KOPT-K1 (cell line): ENCODE data around the gene TMED1.

Source experiments
- H3K27ac ChIP-seq: fragments of 200-600 bp; sonication (generic); 2 replicates; pipeline ENCODE4 v1.5.1; 2016; ENCODE audit warnings: antibody characterized with exemption, mild to moderate bottlenecking, low read depth, low read length; ENCODE audit not compliant: poor library complexity, severe bottlenecking
- H3K36me3 ChIP-seq: fragments of 200-600 bp; sonication (generic); 2 replicates; pipeline ENCODE4 v1.5.1; 2017; ENCODE audit warnings: antibody characterized with exemption, mild to moderate bottlenecking, low read length, moderate library complexity; ENCODE audit not compliant: insufficient read depth
- H3K9me3 ChIP-seq: fragments of 200-600 bp; sonication (generic); 2 replicates; pipeline ENCODE4 v1.5.1; 2017; ENCODE audit warnings: antibody characterized with exemption, low read length, mild to moderate bottlenecking; ENCODE audit not compliant: insufficient read depth, poor library complexity, severe bottlenecking

Gene TMED1

GRCh38 chr19:10812196-10812595 is 23.8 kb downstream of the TMED1 start:
- peaks cover 97% of the 10 kb centered on the region for H3K36me3 ChIP-seq
- H3K27ac ChIP-seq = no peak overlapping the region
- no peaks in the 10 kb centered on the region for H3K9me3 ChIP-seq

- H3K27ac ChIP-seq = no peak overlapping the region
- peaks cover 91% of the 10 kb centered on the region for H3K36me3 ChIP-seq
- no peaks in the 10 kb centered on the region for H3K9me3 ChIP-seq
These were observed 24.5 kb downstream of the TMED1 start for GRCh38 chr19:10811391-10812111.

DNA sequence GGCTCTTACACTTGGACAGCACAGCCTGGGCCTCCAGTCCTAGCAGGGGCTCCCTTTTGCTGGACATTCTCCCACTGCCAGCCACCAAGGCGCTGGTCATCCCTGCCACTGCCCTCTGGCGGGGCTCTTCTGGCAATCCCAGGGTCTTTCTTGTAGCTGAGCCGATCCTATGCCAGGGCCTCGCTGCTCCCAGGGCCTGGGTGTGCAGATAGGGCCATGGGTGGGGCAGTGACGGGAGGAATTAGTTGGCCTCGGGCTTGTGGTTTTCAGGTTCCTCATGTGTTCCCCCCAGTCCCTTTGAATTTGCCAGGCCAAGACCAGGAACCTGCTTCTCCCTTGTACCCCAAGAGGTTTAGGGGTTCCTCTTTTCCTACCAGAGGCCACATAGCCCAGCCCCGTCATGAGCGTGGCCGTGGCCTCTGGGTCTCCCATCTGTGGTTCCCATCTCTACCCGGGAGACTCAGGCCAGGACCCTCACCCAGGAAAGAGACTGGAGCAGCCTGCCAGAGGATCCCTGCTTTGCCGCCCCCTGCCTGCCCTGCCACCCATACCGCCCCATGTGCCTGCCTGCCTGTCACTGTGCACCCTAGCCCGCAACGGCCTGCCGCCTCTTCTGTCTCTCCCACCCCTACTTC is 26.2 kb downstream of the TMED1 start:
- Histone ChIP-seq H3K36me3 (peaks cover 90% of the 10 kb centered on the region), H3K9me3 (no peaks in the 10 kb centered on the region), H3K27ac (no peak overlapping the region)

GRCh38 chr19:10808937-10809649 is 26.9 kb downstream of the TMED1 start:
- Histone ChIP-seq H3K36me3 (peaks cover 90% of the 10 kb centered on the region), H3K9me3 (no peaks in the 10 kb centered on the region), H3K27ac (no peak overlapping the region)

- H3K27ac ChIP-seq = no peak overlapping the region
- H3K36me3 ChIP-seq = peaks cover 90% of the 10 kb centered on the region
- no peaks in the 10 kb centered on the region for H3K9me3 ChIP-seq
These were observed 30.2 kb downstream of the TMED1 start for GRCh38 chr19:10805758-10806247.

- Histone ChIP-seq H3K36me3 (peaks cover 90% of the 10 kb centered on the region), H3K27ac (no peak overlapping the region), H3K9me3 (no peaks in the 10 kb centered on the region)
These were observed 30.8 kb downstream of the TMED1 start for GRCh38 chr19:10805065-10805757.

GRCh38 chr19:10803252-10803651 is 32.8 kb downstream of the TMED1 start:
- Histone ChIP-seq H3K27ac (no peak overlapping the region), H3K9me3 (no peaks in the 10 kb centered on the region), H3K36me3 (peaks cover 92% of the 10 kb centered on the region)

GRCh38 chr19:10802479-10802878 is 33.5 kb downstream of the TMED1 start:
- peaks cover 92% of the 10 kb centered on the region for H3K36me3 ChIP-seq
- H3K27ac ChIP-seq = no peak overlapping the region
- H3K9me3 ChIP-seq = no peaks in the 10 kb centered on the region

- H3K27ac ChIP-seq = no peak overlapping the region
- peaks cover 100% of the 10 kb centered on the region for H3K36me3 ChIP-seq
- no peaks in the 10 kb centered on the region for H3K9me3 ChIP-seq
These were observed 35.5 kb downstream of the TMED1 start for GRCh38 chr19:10800488-10800887.

DNA sequence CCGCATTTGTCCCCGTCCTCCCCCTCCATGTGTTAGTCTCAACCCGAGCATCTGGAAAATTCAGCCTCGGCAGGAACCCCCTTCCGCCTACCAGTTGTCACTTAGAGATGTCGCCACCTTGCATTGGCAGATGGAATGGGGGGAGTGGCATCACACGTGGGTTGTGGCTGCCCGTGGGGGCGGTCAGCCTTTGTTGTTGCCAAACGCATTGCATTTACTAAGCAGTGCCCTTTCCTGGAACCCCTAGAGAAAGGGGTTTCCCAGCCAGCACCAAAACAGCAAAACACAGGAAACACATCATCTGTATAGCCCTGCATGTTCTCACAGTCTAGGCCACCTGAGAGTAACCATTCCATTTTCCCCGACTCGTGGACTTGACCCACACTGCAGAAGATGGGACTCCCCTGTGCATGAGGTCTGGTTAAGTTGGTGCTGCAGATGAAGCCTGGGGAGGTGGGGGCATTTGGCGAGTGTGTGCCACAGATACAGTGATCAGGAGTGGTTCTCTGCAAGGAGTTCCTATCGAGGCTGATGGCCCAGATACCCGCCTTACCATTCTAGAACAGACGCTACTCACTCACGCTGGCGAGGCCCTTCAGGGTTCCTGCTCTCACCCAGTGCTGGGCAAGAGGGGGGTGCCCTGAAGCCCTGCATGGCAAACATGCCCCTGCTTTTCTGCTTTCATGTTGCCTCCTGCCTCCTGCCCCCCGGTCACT is 38.3 kb downstream of the TMED1 start:
- no peak overlapping the region for H3K27ac ChIP-seq
- peaks cover 100% of the 10 kb centered on the region for H3K36me3 ChIP-seq
- no peaks in the 10 kb centered on the region for H3K9me3 ChIP-seq

- H3K9me3 ChIP-seq = no peaks in the 10 kb centered on the region
- peaks cover 100% of the 10 kb centered on the region for H3K36me3 ChIP-seq
- H3K27ac ChIP-seq = no peak overlapping the region
These were observed 38.9 kb downstream of the TMED1 start for GRCh38 chr19:10797078-10797477.

DNA sequence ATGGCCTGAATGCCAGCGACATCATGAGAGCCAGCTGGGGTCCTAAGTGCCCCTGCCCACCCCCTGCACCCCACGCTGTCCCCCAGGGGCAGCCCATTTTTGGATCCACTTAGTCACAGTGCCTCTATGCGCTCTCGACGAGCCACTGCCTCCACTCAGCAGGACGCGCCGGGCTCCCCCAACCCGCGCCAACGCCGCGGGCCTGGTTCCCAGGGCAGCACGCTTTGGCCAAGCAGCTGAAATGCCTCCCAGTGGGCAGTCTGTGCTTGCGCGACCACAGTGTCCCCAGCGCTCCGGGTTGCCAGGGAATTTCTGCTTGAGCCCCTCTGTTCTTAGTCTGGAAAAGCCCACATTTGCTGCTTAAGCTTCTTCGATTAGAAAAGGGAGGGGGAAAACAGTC is 39.4 kb downstream of the TMED1 start:
- Histone ChIP-seq H3K36me3 (peaks cover 100% of the 10 kb centered on the region), H3K27ac (no peak overlapping the region), H3K9me3 (no peaks in the 10 kb centered on the region)

DNA sequence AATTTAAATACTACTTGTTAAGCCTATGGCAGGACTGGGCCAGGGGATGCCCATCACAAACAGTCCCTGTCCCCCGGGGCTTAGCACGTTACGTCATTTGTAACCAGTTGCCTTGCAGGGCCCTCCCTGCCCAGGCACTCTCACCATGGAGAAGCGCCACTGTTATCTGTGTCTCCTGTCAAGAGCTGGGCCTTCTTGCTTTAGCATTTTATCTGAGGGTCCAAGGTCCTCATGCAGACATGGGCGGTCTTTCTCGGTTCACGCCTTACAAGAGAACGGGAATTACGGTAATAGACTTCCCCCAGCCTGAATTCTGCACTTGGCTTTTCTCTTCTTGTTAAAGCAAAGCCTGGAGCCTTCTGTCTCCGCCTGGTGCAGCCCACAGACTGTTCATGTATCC is 46.1 kb downstream of the TMED1 start:
- no peaks in the 10 kb centered on the region for H3K9me3 ChIP-seq
- H3K27ac ChIP-seq = no peak overlapping the region
- peaks cover 100% of the 10 kb centered on the region for H3K36me3 ChIP-seq

GRCh38 chr19:10788146-10788545 is 47.9 kb downstream of the TMED1 start:
- H3K36me3 ChIP-seq = peaks cover 100% of the 10 kb centered on the region
- no peak overlapping the region for H3K27ac ChIP-seq
- no peaks in the 10 kb centered on the region for H3K9me3 ChIP-seq
